B cell (primary cell): Measurements from ENCODE around the gene CACNA2D1. TPM values are rescaled to one million over a fixed set of nuclear protein-coding genes. Genes with fewer than 3 reads are reported as not detected.
"Not testable (repeated sequence)": the region's sequence is repeated elsewhere in the genome, so short reads cannot be mapped to it uniquely, and the experiment has no call there.

ENCODE experiments used
- ATAC-seq: fragments of 200-7000 bp; cut with Tn5 transposase; one replicate; pipeline ENCODE4 v1.10.0; 2021; ENCODE audit warnings: low read depth, mild to moderate bottlenecking, moderate number of reproducible peaks, moderate library complexity
- CTCF ChIA-PET: fragments of 350-600 bp; sonication (Branson Sonifier 250); formaldehyde crosslinking; loops from one replicate; lab custom pipeline; 2021; ENCODE audit warnings: antibody characterized with exemption, inconsistent platforms; lab: Charles Lee
- POLR2A ChIA-PET: fragments of 350-600 bp; sonication (Branson Sonifier 250); formaldehyde crosslinking; loops from one replicate; lab custom pipeline; 2021; ENCODE audit warnings: antibody characterized with exemption; lab: Charles Lee
- DNase-seq: peaks from one replicate; pipeline ENCODE4 v3.0.0; 2013
- H2AFZ ChIP-seq: 2 replicates; pipeline ENCODE4 v1.6.1; 2012; ENCODE audit warnings: mild to moderate bottlenecking, low read depth, low read length; ENCODE audit not compliant: insufficient read depth, poor library complexity, severe bottlenecking
- H3K27ac ChIP-seq, 2 donors: 1 replicate in 1 of 2; 2 replicates in 1 of 2; pipeline ENCODE4 v1.5.1; 2012 to 2013; ENCODE audit warnings: low read length in 2 of 2, mild to moderate bottlenecking in 2 of 2, moderate library complexity in 1 of 2
- H3K27me3 ChIP-seq, 4 experiments: fragments of 200-600 bp in 1 of 4; sonication (generic) in 1 of 4; replicated peaks in 1 of 4; 1 replicate in 2 of 4; 2 replicates in 2 of 4; pipeline versions ENCODE4 v1.6.1 to v1.7.0; 2013 to 2016; ENCODE audit warnings: low read length in 3 of 4, mild to moderate bottlenecking in 2 of 4, mixed read lengths in 1 of 4, moderate library complexity in 1 of 4; ENCODE audit not compliant: insufficient read depth in 4 of 4, control insufficient read depth in 3 of 4; ENCODE audit errors: control extremely low read depth in 1 of 4
- H3K36me3 ChIP-seq, 2 experiments: replicated peaks in 1 of 2; 1 replicate in 1 of 2; 2 replicates in 1 of 2; pipeline versions ENCODE4 v1.6.1 to v1.7.1; 2013; ENCODE audit warnings: low read length in 1 of 2; ENCODE audit not compliant: insufficient read depth in 2 of 2, control insufficient read depth in 1 of 2; ENCODE audit errors: control extremely low read depth in 1 of 2, extremely low read depth in 1 of 2
- H3K4me1 ChIP-seq, 2 donors: fragments of 200-600 bp in 1 of 2; sonication (generic) in 1 of 2; 1 replicate in 1 of 2; 2 replicates in 1 of 2; pipeline versions ENCODE4 v1.5.1 to v1.6.1; 2013 to 2017; ENCODE audit warnings: low read length in 2 of 2; ENCODE audit not compliant: control insufficient read depth in 2 of 2, insufficient read depth in 2 of 2
- H3K4me2 ChIP-seq: replicated peaks from 2 replicates; pipeline ENCODE3; 2012; ENCODE audit warnings: mild to moderate bottlenecking, low read depth, low read length; ENCODE audit not compliant: poor library complexity, severe bottlenecking
- H3K4me3 ChIP-seq, 5 experiments: fragments of 200-600 bp in 1 of 5; sonication (generic) in 1 of 5; 1 replicate in 3 of 5; 2 replicates in 2 of 5; pipeline versions ENCODE4 v1.5.1 to v1.7.0; 2011 to 2016; ENCODE audit warnings: low read length in 4 of 5, mild to moderate bottlenecking in 4 of 5, low read depth in 2 of 5, control low read depth in 1 of 5, moderate library complexity in 1 of 5; ENCODE audit not compliant: insufficient read depth in 1 of 5; ENCODE audit errors: control extremely low read depth in 1 of 5, extremely low read depth in 1 of 5
- H3K79me2 ChIP-seq: fragments of 200-600 bp; sonication (generic); one replicate; pipeline ENCODE4 v1.6.0; 2016; ENCODE audit warnings: low read length; ENCODE audit not compliant: control insufficient read depth, insufficient read depth
- H3K9ac ChIP-seq: fragments of 200-600 bp; sonication (generic); 2 replicates; pipeline ENCODE4 v1.6.1; 2017; ENCODE audit warnings: mild to moderate bottlenecking, low read length, moderate library complexity
- H3K9me3 ChIP-seq, 3 donors: one replicate each; pipeline versions ENCODE4 v1.6.1 to v1.7.1; 2013; ENCODE audit warnings: low read length in 2 of 3; ENCODE audit not compliant: control insufficient read depth in 2 of 3, insufficient read depth in 1 of 3; ENCODE audit errors: control extremely low read depth in 1 of 3
- H4K20me1 ChIP-seq: 2 replicates; pipeline ENCODE4 v1.6.0; 2012; ENCODE audit warnings: mild to moderate bottlenecking, low read length; ENCODE audit not compliant: insufficient read depth, control insufficient read depth, poor library complexity, severe bottlenecking
- H3K27ac Mint-ChIP-seq: one replicate; pipeline ENCODE4 v1.8.0; 2021; ENCODE audit warnings: mixed read lengths
- H3K27me3 Mint-ChIP-seq: one replicate; pipeline ENCODE4 v1.8.0; 2021; ENCODE audit warnings: mixed read lengths
- H3K4me1 Mint-ChIP-seq: one replicate; pipeline ENCODE4 v1.8.0; 2021; ENCODE audit warnings: mixed read lengths
- H3K4me3 Mint-ChIP-seq: one replicate; pipeline ENCODE4 v1.8.0; 2021; ENCODE audit warnings: mixed read lengths
- H3K9me3 Mint-ChIP-seq: one replicate; pipeline ENCODE4 v1.8.0; 2022; ENCODE audit warnings: mixed read lengths; ENCODE audit not compliant: insufficient read depth
- CTCF ChIP-seq: fragments of 200-600 bp; IDR thresholded peaks from one replicate; pipeline ENCODE4 v1.8.0; 2022; ENCODE audit warnings: antibody characterized with exemption, mild to moderate bottlenecking
- EZH2 ChIP-seq: IDR thresholded peaks from 2 replicates; pipeline ENCODE4 v1.6.1; 2012; ENCODE audit warnings: borderline replicate concordance, low read depth, mild to moderate bottlenecking, moderate library complexity, low read length; ENCODE audit not compliant: insufficient read depth, poor library complexity, severe bottlenecking
- WGBS: methylation state at CpG from one replicate; pipeline ENCODE4 v1.1.5; 2013; ENCODE audit warnings: missing lambda C conversion rate; ENCODE audit not compliant: insufficient coverage; 5-methylcytosine and 5-hydroxymethylcytosine counted together
- intact Hi-C: fragments of 100-400 bp; cut with micrococcal nuclease; formaldehyde crosslinking; loops from one replicate; pipeline ENCODE4 v1.10.0; 2022
- polyA plus RNA-seq: library from polyadenylated mRNA; depleted of rRNA; stranded (reverse); fragments of >200 nt; gene quantifications from 2 replicates; pipeline ENCODE4 v1.2.3, GENCODE V29; 2012
- total RNA-seq, 2 donors: library from RNA; stranded (reverse); fragments of 120-200 nt in 1 of 2; gene quantifications; 1 replicate in 1 of 2; 2 replicates in 1 of 2; pipeline versions ENCODE4 v1.2.3 to v1.2.4, GENCODE V29; 2013 to 2022

CACNA2D1 gene
- total and polyA plus RNA-seq, 2 donors (not counting 1 experiment from before 2014, with no cell fraction given), result not detected

- no CpG with 5 or more reads among the region's 2 CpGs for whole genome bisulfite sequencing
- DNase-seq (no peak), ATAC-seq (no peak)
- H3K27me3 Mint-ChIP-seq, result no peaks in the 10 kb centered on the region
- Histone ChIP-seq H3K36me3 (no peaks in the 10 kb centered on the region), H3K79me2 (no peaks in the 10 kb centered on the region), H3K4me1 (no peaks in the 10 kb centered on the region), H4K20me1 (no peaks in the 10 kb centered on the region), H3K27me3 (no peaks in the 10 kb centered on the region), H3K9me3 (peaks cover 0 to 5% (median 0%) of the 10 kb centered on the region in 3 donors), H3K4me3 (no peak overlapping the region), H3K27ac (no peak overlapping the region), H2AFZ (no peak overlapping the region), H3K9ac (no peak overlapping the region), H3K4me2 (no peak overlapping the region)
- ChIA-PET POLR2A (no interaction called here), CTCF (no interaction called here)
- H3K9me3 Mint-ChIP-seq, result no peaks in the 10 kb centered on the region
- no peak overlapping the region for H3K27ac Mint-ChIP-seq
- intact Hi-C loops, result no loop called here
- H3K4me3 Mint-ChIP-seq, result no peak overlapping the region
- no peaks in the 10 kb centered on the region for H3K4me1 Mint-ChIP-seq
- TF ChIP-seq EZH2 (no peak), CTCF (no peak)
Measured at GRCh38 chr7:82388138-82388537, 55.4 kb downstream of the CACNA2D1 start.

- intact Hi-C loops, H3K36me3 ChIP-seq, H3K4me1 Mint-ChIP-seq, DNase-seq, H3K27ac ChIP-seq, ATAC-seq, POLR2A ChIA-PET, H3K4me1 ChIP-seq, H3K79me2 ChIP-seq, H2AFZ ChIP-seq, H3K4me3 Mint-ChIP-seq, H3K27ac Mint-ChIP-seq, H3K4me2 ChIP-seq, H3K27me3 ChIP-seq, CTCF ChIA-PET, H4K20me1 ChIP-seq, H3K9me3 ChIP-seq, H3K27me3 Mint-ChIP-seq, H3K9ac ChIP-seq, H3K4me3 ChIP-seq, H3K9me3 Mint-ChIP-seq: not testable (repeated sequence)
- WGBS, result no CpG with 5 or more reads among the region's 6 CpGs
Measured at GRCh38 chr7:82386571-82386970, 57.0 kb downstream of the CACNA2D1 start.
